Fibroblast of pulmonary artery (primary cell): Measurements from ENCODE around the gene DCAF6.
A peak's percentile ranks its signal among the peaks of the same experiment; 100 is the strongest.
"Not testable (repeated sequence)": the region's sequence is repeated elsewhere in the genome, so short reads cannot be mapped to it uniquely, and the experiment has no call there.

ENCODE experiments used
- DNase-seq: peaks from one replicate; pipeline ENCODE4 v3.0.0-alpha.2; 2010; ENCODE audit warnings: low read depth
- H3K4me3 ChIP-seq: replicated peaks from 2 replicates; pipeline ENCODE4 v1.5.1; 2011; ENCODE audit warnings: low read depth, mild to moderate bottlenecking, control low read depth, low read length, moderate library complexity
- TF ChIP-seq, protein P1 (sequence below): IDR thresholded peaks from 2 replicates; pipeline ENCODE4 v1.5.1; 2011; ENCODE audit warnings: mild to moderate bottlenecking, control low read depth, low read length, inconsistent platforms; ENCODE audit errors: missing control alignments

The DCAF6 gene, protein sequence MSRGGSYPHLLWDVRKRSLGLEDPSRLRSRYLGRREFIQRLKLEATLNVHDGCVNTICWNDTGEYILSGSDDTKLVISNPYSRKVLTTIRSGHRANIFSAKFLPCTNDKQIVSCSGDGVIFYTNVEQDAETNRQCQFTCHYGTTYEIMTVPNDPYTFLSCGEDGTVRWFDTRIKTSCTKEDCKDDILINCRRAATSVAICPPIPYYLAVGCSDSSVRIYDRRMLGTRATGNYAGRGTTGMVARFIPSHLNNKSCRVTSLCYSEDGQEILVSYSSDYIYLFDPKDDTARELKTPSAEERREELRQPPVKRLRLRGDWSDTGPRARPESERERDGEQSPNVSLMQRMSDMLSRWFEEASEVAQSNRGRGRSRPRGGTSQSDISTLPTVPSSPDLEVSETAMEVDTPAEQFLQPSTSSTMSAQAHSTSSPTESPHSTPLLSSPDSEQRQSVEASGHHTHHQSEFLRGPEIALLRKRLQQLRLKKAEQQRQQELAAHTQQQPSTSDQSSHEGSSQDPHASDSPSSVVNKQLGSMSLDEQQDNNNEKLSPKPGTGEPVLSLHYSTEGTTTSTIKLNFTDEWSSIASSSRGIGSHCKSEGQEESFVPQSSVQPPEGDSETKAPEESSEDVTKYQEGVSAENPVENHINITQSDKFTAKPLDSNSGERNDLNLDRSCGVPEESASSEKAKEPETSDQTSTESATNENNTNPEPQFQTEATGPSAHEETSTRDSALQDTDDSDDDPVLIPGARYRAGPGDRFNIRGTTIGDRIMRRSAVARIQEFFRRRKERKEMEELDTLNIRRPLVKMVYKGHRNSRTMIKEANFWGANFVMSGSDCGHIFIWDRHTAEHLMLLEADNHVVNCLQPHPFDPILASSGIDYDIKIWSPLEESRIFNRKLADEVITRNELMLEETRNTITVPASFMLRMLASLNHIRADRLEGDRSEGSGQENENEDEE

DNA sequence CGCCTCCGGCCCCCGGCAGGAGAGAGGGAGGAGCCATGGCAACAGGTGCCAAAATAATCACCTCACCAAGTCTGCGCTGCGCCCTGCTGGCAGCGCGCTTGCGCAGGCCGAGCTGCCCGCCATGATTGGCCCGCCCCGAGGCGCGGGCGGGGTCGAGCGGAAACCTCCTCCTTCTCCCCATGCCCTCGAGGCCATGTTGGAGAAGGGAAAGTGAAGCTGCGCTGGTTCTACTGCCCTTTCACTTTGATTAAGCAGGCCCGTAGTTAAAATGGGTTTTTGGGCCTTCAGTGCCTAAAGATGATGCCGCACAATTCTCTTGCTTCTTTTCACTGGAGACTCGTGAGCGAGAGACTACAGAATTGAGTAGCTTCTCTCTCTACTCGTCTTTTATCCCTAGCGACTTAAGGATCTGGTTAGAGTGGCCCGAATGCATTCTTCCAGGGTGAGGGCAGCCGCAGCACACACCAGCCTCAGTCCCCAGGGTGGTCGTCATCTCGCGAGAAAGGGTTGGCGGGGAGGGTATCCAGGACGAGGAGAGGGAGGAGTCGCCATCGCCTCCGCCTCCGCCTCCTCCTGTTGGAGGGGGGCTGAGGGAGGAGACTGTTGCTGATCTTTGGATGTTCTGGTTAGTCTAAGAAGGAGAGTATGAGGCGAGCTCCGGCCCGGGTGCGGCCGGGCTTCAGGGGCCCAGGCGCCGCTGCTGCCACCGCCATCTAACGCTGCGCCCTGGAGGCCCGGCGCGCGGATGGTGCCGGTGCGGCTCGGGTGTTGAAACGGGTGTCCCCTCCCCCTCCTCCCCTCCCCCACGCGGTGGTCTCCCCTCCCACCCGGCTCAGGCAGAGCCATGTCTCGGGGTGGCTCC, at the start of gene DCAF6:
TSS of gene DCAF6 (plus strand) at position 616 of the 862 bp plus-strand sequence. CDS start at position 845, 229 bp downstream.
- peak; percentile 99 for DNase-seq
- TF ChIP-seq, protein P1, sequence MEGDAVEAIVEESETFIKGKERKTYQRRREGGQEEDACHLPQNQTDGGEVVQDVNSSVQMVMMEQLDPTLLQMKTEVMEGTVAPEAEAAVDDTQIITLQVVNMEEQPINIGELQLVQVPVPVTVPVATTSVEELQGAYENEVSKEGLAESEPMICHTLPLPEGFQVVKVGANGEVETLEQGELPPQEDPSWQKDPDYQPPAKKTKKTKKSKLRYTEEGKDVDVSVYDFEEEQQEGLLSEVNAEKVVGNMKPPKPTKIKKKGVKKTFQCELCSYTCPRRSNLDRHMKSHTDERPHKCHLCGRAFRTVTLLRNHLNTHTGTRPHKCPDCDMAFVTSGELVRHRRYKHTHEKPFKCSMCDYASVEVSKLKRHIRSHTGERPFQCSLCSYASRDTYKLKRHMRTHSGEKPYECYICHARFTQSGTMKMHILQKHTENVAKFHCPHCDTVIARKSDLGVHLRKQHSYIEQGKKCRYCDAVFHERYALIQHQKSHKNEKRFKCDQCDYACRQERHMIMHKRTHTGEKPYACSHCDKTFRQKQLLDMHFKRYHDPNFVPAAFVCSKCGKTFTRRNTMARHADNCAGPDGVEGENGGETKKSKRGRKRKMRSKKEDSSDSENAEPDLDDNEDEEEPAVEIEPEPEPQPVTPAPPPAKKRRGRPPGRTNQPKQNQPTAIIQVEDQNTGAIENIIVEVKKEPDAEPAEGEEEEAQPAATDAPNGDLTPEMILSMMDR = no peak
- peak within 1 kb of the TSS; percentile 96 for H3K4me3 ChIP-seq

DNA sequence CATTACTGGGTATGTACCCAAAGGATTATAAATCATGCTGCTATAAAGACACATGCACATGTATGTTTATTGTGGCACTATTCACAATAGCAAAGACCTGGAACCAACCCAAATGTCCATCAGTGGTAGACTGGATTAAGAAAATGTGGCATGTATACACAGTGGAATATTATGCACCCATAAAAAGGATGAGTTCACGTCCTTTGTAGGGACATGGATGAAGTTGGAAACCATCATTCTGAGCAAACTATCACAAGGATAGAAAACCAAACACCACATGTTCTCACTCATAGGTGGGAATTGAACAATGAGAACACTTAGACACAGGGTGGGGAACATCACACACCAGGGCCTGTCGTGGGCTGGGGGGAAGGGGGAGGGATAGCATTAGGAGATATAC, 49.3 kb upstream of the DCAF6 start:
- not testable (repeated sequence) for DNase-seq, H3K4me3 ChIP-seq

DNA sequence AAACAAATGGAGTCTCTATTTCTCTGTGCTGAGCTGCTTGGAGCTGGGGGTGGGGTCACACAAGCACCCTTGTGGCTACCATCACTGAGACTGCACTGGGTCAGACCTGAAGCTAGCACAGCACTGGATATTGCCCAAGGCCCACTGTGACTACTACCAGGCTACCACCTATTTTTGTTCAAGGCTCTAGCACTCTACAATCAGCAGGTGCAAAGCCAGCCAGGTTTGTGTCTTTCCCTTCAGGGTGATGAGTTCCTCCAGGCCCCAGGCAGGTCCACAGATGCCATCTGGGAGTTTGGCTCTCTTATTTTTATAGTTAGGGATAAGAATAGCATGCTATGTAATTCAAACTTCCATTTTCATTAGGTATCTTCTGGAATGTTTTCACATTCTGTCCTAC, 46.1 kb upstream of the DCAF6 start:
- TF ChIP-seq, protein P1 = no peak
- H3K4me3 ChIP-seq = no peak overlapping the region
- no peak for DNase-seq

DNA sequence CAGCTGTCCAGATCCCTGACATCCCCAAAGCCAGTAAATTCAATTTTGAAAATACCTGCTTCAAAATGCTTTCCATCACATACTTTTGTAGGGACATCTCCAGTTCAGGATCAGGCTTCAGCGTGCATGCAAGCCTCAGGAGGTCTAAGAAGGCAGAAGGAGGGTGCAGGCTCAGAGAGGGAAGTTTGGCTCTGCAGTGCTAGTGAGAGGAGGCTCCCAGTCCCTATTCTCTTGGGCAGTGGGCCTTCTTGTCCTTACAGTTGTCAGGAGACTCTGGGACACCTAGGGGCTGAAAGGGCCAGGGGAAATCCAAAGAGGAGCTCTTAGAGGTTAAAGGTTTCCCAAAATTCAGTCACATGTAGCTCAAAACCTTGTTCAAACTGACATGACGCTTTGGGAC, 42.7 kb upstream of the DCAF6 start:
- TF ChIP-seq, protein P1 = no peak
- no peak for DNase-seq
- H3K4me3 ChIP-seq = no peak overlapping the region

DNA sequence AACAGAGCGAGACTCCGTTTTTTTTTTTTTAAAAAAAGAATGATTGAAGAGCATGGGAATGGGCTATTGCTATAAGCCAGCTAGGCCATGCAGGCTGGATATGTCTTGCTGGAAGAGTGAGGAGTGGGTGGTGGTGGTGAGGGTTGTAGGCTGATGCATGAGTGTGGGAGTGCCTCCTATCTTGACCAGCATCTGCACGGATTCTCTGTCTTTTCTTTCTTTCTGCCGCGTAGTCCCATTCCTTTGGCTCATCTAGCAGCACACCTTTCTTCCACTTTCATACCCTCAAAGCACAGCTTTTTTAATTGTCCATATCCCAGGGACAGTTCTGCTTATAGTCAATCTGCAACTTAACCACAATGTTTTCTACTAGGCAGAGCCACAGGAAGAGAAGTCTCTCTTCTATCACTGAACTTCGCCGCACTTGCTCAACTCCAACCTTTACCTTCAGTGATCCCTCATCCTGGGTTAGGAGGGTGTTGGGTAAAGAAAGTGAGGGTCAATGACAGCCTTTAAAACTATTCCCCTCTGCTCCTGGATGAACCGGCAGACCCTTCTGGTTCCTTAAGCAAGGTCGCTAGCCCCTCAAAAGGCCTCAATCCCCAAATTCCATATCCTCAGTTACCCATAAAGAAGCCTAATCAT, 37.8 kb upstream of the DCAF6 start:
- H3K4me3 ChIP-seq = no peak overlapping the region
- no peak for DNase-seq
- TF ChIP-seq, protein P1 = no peak

DNA sequence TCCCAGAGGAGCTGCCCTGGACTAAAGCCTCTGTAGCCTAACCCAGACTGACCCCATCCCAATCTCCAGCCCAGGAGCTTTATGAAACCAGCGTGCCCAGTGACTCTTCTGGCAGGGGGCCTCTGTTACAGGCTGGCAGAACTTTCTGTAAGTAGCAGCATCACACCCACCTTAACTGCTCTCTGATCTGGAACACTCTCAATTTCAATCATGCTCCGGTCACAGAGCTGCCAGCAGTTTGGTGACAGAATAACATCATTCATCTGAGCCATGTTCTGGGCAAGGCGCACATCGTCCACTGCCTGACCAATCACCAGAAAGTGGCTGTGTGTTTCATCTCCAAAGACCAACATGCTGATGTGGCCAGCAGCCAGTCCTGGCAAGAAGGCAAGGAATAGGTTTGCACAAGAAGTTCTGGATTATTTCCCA, 37.2 kb upstream of the DCAF6 start:
- H3K4me3 ChIP-seq = no peak overlapping the region
- DNase-seq = peak; percentile 54
- TF ChIP-seq, protein P1 = no peak
